ENCODE results near the gene SRD5A1. TPM values are rescaled to one million over a fixed set of nuclear protein-coding genes. Genes with fewer than 3 reads are reported as not detected.

The SRD5A1 gene, protein sequence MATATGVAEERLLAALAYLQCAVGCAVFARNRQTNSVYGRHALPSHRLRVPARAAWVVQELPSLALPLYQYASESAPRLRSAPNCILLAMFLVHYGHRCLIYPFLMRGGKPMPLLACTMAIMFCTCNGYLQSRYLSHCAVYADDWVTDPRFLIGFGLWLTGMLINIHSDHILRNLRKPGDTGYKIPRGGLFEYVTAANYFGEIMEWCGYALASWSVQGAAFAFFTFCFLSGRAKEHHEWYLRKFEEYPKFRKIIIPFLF
- 20.2 and 43.6 TPM in 2 replicates for total RNA-seq (2014; rRNA removed; shearing (Covaris generic))
- 14.7 and 19.8 TPM in 2 replicates for polyA plus RNA-seq (2015; cell fraction: cytosol; rRNA removed)
- 17.9 and 18.7 TPM in 2 replicates for polyA plus RNA-seq (2015; cell fraction: nucleus; rRNA removed)

DNA sequence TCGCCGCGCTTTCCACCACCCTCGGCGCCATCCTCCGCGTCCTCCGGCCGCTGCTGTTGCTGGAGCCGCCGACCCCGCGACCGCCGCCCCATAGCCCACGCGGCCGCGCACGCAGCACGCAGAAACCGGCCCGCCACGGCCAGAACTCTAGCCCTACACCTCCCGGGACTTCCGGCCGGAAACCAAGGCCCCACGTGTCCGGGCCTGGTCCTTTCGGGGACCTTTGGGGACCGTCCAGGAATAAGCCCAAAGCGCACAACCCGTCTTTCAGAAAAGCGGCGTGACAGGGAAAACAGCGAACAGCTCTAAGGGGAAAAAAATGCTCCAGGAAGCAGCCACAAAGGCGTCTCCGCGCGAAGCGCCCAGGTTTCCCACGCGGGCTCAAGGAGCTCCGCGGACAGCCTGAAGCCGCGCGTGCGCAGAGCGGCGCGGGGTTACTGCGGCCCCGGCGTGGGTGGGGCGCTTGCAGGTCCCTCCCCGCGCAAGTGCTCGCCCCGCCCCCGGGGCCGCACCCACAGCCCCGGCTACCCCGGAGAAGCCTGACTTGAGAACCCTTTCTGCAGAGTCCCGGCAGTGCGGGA lies at the start of gene SRD5A1, which contains the start of gene NSUN2:
Gene SRD5A1 (plus strand): TSS at position 553 of the 581 bp plus-strand sequence. CDS start 137 bp downstream, outside the sequence.
Gene NSUN2 (minus strand): TSS at position 157 of the 581 bp plus-strand sequence. CDS start 65 bp downstream, at position 92.
- DNase-seq (ENCODE audit: low read depth): peak; percentile 87

DNA sequence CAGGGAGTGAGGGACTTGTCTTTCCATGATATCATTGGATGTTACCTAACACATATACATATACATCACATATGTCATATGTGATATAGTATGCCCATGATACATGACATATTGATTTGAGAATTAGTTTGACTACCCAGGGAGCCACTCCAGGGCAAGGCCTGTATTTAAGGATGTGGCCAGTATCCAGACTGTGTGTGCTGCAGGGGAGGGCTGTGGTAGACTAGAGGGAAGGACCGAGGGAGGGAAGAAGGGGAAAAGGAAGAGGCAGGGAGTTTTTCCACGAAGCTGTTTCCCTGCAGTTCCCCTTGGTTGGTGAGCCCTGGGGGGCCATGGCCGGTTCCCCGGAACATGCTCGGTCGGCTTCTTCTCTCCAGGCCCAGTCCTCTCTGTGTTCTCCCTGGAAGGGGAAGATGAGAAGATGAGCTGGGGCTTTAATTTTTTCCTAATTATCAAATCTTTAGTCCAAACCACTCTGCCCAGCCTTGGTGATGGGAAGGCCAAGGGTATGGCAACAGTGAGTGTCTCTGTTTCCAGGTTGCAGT lies 49.1 kb upstream of the SRD5A1 start:
- no peak for DNase-seq (ENCODE audit: low read depth)

DNA sequence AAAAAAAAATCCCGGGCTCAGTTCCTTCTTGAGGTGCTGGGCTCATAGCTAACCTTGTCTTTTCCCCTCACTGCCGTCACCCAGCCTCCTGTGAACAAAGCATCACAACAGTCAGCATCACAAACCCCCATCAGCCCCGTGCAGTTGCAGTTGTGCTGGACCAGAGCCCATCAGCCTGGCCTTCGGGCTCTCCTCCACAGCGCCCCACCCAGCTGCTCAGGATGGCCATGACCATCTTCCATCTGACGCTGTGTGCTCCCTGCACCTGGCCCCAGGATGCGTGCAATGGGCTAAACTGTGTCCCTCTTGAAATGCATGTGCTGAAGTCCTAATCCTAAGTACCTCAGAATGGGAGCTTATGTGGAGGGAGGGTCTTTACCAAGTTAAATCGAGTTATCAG lies 48.5 kb upstream of the SRD5A1 start:
- no peak for DNase-seq (ENCODE audit: low read depth)

DNA sequence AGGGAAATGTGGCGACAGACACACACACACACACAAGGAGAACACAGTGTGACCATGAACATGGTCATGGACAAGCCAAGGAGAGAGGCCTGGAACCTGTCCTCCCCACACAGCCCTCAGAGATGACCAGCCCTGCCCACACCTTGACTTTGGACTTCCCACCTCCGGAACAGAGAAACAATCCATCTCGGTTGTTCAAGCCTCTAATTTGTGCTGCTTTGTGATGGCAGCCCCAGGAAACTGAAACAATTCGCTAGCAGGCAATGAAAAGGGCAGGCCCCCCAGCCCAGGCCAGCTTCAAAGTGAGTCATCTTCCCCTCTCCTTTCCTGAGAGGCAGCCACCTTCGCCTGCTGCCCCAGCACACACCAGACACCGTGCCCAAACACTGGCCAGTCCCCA lies 48.1 kb upstream of the SRD5A1 start:
- DNase-seq (ENCODE audit: low read depth): peak; percentile 43

DNA sequence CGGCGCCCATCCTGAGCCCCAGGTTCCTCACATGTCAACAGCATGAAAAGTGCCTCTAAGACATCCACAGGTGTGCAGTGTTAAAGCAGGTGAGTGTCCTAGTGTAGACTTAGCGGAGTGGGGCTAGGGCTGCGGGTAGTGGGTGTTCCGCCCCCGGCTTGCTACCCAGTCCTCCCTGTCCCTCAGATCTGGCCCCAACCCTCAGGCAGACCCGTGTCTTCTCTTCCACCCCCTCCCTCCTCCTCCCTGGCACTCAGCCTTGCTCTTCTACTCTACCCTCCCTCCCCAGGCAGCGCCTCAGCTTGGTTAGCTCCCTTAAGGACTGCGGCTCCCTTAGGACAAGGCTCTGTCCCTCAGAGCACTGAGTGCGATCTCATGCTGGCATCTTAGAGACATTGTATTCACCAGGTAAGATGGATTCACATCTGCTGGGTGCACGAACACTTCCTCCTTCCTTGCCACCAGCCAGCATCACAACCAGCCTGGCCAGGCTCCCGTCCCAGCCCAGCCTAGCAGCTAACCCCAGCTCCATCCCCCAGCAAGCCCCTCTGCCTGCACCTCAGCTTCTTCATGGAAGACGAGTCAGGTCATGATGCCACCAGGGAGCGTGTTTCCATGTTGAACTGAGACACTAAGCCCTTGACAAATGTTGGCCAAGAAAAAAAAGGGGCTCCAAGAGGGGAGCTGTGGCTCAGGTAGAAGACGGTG lies 47.1 kb upstream of the SRD5A1 start:
- DNase-seq (ENCODE audit: low read depth): no peak

DNA sequence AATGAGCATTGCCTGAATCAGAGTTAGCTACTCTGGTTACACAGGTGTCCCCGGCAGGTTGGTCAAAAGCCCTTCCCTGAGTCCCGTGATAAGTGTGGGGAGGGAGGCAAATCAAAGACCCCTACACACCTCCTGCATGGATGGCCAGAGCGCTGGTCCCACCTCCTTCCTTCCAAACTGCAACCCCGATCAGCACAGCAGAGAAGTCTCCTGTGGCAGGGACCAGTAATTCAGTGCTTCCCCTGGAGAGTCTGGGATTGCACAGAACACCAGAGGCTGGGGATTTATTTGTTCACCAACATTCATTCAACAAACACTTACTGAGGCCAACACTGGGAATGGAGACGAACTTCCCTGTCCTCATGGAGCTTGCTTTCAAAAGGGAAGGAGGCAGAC lies 46.6 kb upstream of the SRD5A1 start:
- DNase-seq (ENCODE audit: low read depth): no peak

DNA sequence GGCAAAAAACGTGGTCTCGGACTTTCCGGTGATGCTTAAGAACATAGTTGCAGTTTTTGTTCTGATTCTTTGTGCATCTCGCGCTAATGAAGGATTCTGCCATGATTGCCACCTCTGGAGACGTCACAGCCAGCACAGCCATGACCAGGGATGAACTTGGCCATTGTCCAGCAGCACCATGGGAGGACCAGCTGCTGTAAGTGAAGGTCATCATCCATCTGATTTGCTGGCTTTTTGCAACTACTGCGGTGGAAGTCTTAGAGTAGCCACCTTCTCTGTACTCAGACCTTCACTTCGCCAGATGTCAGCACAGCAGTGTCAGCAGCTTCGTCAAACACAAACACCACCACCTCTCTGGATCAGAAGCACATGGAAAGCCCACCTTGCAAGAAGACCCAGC lies 46.1 kb upstream of the SRD5A1 start:
- no peak for DNase-seq (ENCODE audit: low read depth)

- no peak for DNase-seq (ENCODE audit: low read depth)
Measured at GRCh38 chr5:6590581-6590980, 42.7 kb upstream of the SRD5A1 start.

- DNase-seq (ENCODE audit: low read depth): no peak
Measured at GRCh38 chr5:6591671-6592288, 41.5 kb upstream of the SRD5A1 start.

- DNase-seq (ENCODE audit: low read depth): no peak
Measured at GRCh38 chr5:6592601-6593000, 40.6 kb upstream of the SRD5A1 start.

DNA sequence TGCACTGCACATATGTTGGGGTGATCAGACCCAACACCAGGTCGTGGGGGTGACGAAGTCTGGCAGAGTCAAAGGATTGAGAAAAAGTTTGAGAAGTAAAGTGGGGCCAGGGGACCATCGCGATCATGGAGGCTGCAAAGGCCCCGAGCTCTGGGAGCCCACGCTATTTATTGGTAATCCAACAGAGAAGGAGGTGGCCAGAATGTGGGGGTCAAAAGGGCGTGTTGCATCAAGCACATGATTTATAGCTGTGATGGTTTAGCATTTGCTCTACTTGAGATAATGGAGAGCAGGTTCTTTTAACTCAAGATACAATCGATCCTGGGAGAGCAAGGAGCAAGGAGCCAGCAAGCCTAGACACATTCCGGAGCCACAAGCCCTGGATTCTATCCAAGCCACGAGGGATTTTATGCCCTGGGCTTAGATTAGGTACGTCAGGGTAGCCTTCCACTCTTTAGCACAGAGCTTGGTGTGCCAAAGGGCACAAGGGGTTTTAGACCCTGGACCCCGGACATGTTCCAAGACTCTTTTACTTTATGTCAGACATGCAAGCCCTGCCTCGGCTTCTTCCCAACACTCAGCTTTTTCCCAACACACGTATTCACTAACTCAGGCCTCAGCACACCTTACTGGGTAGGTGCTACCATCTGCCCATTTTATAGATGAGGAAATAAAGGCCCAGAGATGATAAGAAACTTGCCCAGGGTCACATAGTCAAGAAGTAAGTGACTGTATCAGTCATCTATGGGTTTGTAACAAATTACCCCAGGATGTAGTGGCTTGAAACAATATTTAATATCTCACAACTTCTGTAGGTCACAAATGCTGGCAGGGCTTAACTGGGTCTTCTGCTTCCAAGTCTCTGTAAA lies 39.9 kb upstream of the SRD5A1 start:
- DNase-seq (ENCODE audit: low read depth): no peak

DNA sequence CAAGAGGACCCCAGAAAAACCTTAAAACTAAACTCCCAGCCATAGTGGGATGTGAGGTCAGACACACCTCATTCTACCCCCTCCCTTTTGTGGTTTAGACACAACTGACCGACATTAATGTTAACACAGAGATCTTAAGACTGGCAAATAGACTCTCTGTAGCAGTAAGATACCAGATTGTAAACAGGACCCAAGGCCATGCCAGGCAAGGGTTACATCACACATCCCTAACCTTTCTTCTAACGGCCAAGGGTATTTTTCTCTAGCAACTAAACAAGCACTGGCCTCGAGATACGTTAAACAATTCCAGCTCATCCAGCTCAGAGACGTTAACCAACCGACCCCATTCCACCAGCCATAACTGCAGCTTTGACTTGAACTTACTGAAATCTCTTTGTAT lies 39.2 kb upstream of the SRD5A1 start:
- no peak for DNase-seq (ENCODE audit: low read depth)

GRCh38 chr5:6595405-6595804 lies 37.8 kb upstream of the SRD5A1 start:
- DNase-seq (ENCODE audit: low read depth): no peak

DNA sequence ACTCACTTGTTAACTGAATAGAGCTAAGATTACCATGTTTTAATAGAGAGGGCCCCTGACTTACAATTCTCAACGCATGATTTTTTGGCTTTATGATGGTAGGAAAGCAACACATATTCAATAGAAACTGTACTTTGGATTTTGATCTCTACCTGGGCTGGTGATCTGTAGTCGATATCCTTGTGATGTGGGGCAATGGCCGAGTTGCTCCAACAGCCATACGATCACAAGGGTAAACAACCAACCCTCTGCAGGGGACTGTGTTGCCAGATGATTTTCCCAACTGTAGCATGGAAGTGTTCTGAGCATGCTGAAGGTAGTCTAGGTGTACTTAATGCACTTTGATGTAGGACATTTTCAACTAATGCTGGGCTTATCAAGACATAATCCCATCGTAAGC lies 36.9 kb upstream of the SRD5A1 start:
- DNase-seq (ENCODE audit: low read depth): no peak

DNA sequence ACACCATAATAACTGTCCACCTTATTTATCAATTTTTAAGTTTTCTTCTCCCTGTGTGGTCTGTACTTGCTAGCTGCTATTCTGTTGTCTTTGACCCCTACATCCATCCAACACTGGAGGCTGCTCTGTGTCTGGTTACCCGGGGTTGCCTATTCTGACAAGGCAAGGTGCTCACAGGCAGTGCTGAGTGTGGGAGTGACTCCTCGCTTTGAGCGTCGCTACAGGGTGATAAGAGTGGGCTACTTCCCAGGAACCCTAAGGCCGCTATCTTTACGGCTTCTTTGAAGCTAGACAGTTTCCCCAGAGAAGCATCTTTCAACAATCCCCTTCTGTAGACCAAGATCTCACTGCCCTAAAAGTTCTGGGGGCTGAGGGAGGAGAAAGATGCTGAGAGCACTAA lies 35.7 kb upstream of the SRD5A1 start:
- DNase-seq (ENCODE audit: low read depth): no peak

- DNase-seq (ENCODE audit: low read depth): no peak
Measured at GRCh38 chr5:6598351-6598900, 34.8 kb upstream of the SRD5A1 start.

GRCh38 chr5:6599739-6600138 lies 33.5 kb upstream of the SRD5A1 start:
- no peak for DNase-seq (ENCODE audit: low read depth)

DNA sequence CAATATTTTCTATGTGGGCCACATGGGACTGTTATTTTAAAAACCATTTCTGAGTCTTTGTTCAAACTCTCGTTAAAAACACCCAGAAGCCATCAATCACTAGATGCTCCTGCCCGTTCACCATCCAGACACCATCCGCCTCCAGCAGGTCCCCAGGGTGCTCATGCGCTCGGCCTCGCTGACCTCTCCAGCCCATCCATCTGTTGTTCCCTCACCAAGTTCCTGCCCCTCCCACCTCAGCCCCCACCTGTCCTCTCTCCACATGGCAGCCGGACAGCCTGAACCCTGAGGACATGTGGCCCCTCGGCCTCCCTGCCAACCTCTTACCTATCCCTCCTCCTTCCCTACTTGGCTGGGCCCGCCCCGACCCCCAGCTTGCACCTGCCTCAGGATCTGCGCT lies 32.0 kb upstream of the SRD5A1 start:
- DNase-seq (ENCODE audit: low read depth): no peak

DNA sequence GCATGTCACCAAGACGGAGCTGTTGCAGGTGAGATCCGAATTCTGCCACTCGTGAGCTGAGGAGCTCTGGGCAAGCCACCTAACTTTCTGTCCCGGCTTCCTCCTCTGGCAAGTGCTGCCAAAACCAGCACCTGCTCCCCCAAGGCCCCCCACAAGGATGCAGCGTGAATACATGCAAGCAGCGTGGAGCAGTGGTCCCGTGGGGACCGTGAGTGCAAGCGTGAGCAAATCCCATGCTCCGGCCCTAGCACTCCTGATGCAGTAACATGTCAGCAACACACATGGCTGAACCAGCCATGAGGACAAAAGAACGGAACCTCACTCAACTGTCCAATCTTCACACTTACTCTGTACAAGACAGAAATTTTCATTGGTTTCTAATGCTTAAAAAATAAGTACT lies 31.4 kb upstream of the SRD5A1 start:
- DNase-seq (ENCODE audit: low read depth): no peak

DNA sequence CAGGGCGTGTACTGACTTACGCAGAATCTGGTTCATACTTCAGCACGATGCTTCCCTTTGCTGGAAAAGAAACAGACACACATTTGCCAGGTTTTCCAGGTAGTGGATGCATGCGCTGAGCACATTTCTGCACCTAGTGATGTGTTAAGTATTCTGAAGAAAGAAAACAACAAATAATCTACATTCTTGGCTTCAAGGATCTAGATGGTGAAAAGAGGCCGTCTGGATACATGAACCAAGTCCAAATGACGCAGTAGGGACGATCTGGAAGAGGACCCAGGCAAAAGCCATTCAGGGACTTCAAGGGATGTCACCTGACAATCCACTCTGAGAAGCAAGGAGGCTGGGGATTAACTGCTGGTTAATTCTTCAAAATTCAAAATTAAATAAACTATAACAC lies 30.8 kb upstream of the SRD5A1 start:
- no peak for DNase-seq (ENCODE audit: low read depth)
